ENCODE results near the gene SMLR1.

The SMLR1 gene

DNA sequence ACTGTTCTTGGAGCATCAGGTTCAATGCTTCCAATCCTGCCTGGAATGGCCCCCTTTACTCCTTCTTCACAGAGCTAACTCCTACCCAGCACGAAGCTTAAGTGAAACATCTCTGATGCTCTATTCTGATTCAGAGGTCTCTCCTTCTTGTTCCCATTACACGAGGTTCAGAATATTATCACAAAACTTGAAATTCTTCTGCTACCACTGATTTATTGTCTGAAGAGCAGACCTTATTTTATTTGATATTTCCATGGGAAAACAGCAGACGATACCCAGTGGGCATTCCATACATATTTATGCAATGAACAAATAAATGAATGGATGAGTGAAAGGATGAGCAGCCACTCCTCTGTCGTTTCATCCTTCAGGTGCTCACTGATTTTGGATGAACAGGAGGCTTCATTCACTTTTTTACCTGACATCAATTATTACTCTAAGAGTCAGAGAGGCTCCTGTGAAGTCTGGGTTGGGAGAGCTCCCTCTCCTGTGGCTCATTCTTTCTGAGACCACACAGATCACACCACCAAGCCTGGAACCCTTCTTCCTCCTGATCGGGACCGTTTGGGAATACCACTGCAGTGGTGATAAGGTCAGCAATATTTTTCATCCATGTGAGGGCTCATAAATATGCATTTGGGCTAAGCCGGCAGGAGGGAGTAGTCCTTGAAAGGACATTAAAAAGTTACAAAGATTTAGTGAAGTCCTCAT lies 25.8 kb downstream of the SMLR1 start:
- DNase-seq: no peak

- no peak for DNase-seq
Measured at GRCh38 chr6:130853555-130854183, 26.5 kb downstream of the SMLR1 start.

DNA sequence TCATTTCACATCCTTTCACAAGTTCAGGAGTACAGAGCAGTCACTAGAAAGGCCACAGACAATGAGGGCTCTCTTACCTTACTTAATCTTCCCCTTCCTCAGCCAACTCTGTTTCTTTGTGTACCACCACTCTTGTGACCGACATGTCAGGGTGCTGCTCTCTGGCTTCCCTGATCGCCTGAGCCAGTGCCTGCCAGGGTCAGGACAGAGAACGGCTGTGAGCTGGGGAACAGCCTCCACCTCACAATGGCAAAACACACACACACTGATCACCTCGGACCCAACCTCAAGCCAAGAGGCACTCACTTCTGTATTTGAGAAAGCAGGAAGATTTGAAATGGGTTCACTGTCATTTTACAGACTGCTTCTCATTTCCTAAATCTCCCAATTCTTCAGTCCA lies 30.8 kb downstream of the SMLR1 start:
- DNase-seq: no peak

- DNase-seq: no peak
Measured at GRCh38 chr6:130858498-130859160, 31.4 kb downstream of the SMLR1 start.

GRCh38 chr6:130859161-130859867 lies 32.1 kb downstream of the SMLR1 start:
- no peak for DNase-seq

DNA sequence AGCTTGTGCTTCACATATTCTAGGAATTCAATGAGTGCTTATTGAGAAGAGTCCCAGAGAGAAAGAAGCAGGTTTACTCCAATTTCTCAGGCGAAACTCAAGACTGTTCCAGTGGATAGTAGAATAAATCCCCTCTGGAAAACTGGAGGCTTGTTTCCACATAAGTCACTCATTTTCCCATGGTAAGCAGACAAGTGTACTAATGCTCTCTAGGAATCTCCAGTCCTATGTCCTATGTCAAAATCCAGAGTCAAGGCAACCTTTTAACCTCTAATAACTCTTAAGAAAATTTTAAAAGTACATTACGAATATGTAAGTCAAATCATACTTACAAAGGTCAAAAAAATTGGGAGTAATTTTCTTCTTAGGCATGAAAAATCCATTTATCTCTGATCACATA lies 35.2 kb downstream of the SMLR1 start:
- no peak for DNase-seq

GRCh38 chr6:130863415-130864230 lies 36.4 kb downstream of the SMLR1 start:
- DNase-seq: no peak

DNA sequence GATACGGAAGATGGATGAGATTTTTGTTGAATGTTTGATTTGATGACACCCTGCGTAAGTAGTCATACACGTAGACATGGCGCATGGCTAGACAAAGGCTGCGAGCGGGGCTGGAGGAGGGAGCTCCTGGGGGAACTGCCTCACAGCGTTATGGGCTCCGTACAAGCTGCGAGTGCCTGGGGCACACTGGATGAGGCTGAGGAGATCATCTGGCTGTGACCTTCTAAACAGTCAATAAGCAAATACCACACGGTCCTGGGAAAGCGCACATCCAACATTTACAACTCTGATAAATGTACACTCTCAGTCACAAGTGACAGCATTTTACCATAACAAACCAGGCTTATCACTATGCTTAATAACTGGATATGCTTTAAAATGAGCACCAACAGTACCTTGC lies 37.1 kb downstream of the SMLR1 start:
- no peak for DNase-seq

- DNase-seq: no peak
Measured at GRCh38 chr6:130865793-130866192, 38.6 kb downstream of the SMLR1 start.

DNA sequence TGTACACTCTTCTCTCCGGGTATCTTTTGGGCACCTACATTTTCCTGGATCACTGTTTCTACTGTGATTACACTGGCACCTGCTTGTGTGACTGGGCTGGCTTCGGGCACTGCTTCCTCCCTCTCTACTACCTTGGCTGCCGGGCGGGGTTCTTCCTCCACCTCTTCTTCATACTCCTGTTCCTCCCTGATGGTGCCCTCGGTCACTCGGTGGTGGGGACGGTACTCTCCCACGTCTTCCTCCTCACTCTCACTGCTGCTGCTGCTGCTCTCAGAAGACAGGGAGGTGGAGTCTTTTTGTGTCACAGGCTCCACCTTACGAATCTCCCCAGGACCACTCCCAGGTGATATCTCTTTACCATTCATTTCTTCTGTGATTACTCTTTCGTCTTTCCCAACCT lies 42.5 kb downstream of the SMLR1 start:
- DNase-seq: no peak

- no peak for DNase-seq
Measured at GRCh38 chr6:130870179-130870880, 43.1 kb downstream of the SMLR1 start.

DNA sequence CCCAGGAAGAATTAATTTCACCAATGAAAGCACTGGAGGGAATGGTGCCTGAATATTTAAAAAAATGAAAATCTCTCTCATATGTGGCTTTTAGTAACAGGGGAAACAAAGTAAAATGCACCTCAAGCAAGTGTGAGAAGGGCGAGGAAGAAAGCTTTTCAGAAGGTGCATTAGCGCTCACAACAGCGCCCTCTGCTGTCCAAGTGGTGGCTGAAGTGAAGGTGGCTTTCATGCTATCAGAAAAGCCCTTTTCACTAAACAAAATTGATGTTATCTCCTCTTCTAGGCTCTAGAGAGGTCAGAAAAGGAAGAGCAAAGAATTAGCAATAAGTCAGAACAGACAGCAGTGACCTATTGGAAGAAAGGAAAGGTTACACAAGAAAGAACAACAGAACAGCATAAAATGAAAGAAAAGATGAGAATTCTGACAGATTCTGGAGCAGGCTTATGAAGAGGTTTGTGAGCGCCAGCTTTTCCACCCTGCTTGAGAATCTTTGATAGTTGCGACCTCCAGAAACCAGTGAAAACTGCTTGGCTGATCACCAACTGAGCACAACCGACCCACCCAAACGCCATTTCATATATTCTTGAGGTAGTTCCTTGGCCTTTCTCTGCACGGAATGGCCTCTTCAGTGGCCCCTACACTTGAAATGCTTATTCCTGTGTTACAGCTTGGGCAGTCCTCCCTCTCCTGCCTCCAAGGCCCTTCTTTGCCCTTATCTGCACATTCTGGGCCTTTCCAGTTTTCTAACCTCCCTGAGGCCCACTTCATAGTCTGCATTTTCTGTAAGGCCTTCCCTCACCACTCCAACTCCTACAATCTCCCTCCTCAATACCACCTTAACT lies 45.3 kb downstream of the SMLR1 start:
- DNase-seq: peak; percentile 36 to 56

DNA sequence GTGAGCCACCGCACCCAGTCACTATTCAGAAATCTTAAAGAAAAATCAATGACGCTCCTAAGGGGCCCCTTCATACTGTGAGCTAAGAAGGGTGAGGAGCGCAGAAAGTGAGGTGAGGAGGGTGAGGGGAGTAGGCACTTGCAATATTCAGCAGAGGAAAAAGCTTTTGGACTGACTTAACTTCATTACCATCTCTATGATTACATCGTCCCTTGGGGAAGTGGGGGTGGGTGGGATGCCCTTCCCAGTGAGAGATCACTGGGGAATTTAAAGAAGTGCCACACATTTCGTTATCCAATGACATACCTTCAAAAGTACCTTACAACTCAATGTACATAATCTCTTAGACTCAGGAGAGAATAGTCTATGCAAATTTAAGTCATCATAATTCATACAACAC lies 46.5 kb downstream of the SMLR1 start:
- peak in 1 of 2 donors; percentile 6 for DNase-seq

GRCh38 chr6:130879826-130880225 lies 52.6 kb downstream of the SMLR1 start:
- no peak for DNase-seq

DNA sequence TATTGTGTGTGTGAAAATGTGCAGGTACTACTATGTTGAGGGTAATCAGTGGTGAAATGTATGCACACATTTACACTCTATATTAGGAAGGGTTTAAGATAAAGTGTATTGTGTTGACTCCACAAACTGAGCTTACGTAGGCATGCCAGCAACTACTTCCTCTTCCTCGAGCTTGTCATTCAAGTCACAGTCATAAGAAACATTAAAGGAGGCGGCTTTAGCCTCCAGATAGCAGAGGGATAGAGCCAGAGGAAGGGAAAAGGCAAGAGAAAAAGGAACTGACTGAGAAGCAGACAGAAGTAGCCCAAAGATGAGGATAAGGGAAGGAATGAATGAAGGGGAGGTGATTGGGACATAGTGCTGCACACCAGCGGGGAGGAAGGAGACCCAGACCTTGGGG lies 55.2 kb downstream of the SMLR1 start:
- DNase-seq: peak; percentile 62 to 69

- DNase-seq: peak; percentile 82 to 85
Measured at GRCh38 chr6:130885392-130886192, 58.4 kb downstream of the SMLR1 start.

All from inflammatory macrophage (primary cell).